ENCODE results near the gene CCDC3.

DNA sequence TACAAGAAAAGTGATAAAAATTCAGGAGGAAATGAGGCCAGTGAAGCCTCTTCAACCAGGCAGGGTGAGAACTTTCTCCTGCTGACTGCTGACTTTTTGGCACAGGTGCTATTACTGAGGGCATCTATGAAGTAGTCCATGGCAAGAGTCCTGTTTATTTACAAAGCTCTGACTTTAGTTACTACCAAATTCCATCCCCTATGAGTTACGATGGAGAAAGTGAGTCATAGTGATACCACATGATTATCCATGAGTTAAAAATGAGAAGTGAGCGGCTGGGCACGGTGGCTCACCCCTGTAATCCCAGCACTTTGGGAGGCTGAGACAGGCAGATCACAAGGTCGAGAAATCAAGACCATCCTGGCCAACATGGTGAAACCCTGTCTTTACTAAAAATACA is 19.9 kb downstream of the CCDC3 start:
- TF ChIP-seq POLR2A (IDR thresholded peaks at IDR 0.05; ENCODE audit: low read depth, low read length) (no peak), TAF1 (IDR thresholded peaks at IDR 0.05; ENCODE audit: borderline replicate concordance, low read depth, low read length) (no peak), POLR2AphosphoS5 (IDR thresholded peaks at IDR 0.05; ENCODE audit: low read depth, low read length) (no peak)

Measured in GM12892 (cell line).